Neural cell (in vitro differentiated cells): ENCODE data around the gene BCL2L14. TPM values are rescaled to one million over a fixed set of nuclear protein-coding genes. Genes with fewer than 3 reads are reported as not detected.

Source experiments
- H2AFZ ChIP-seq: fragments of 200-600, 300-800 bp; sonication (generic), shearing (Covaris generic); 2 replicates; pipeline ENCODE4 v1.6.0; 2014; ENCODE audit warnings: low read depth, mild to moderate bottlenecking, antibody characterized with exemption, low read length, moderate library complexity
- H3F3A ChIP-seq: fragments of 200-600 bp; shearing (Covaris generic); 2 replicates; pipeline ENCODE4 v1.6.1; 2016; ENCODE audit warnings: mild to moderate bottlenecking, moderate library complexity, mixed read lengths, antibody characterized with exemption, low read length; ENCODE audit not compliant: insufficient read depth, poor library complexity, severe bottlenecking
- H3K27ac ChIP-seq: fragments of 200-600, 300-800 bp; sonication (generic), shearing (Covaris generic); 2 replicates; pipeline ENCODE4 v1.5.1; 2014; ENCODE audit warnings: mild to moderate bottlenecking, low read length, moderate library complexity
- H3K27me3 ChIP-seq: fragments of 300-800, 200-600 bp; sonication (generic), shearing (Covaris generic); 2 replicates; pipeline ENCODE4 v1.6.0; 2014; ENCODE audit warnings: mild to moderate bottlenecking, low read depth, low read length, moderate library complexity; ENCODE audit not compliant: insufficient read depth
- H3K36me3 ChIP-seq: fragments of 300-800, 200-600 bp; sonication (generic), shearing (Covaris generic); 2 replicates; pipeline ENCODE4 v1.5.1; 2014; ENCODE audit warnings: mild to moderate bottlenecking, antibody characterized with exemption, low read length, moderate library complexity; ENCODE audit not compliant: insufficient read depth
- H3K4me2 ChIP-seq: fragments of 300-800, 200-600 bp; sonication (generic), shearing (Covaris generic); 2 replicates; pipeline ENCODE4 v1.6.0; 2014; ENCODE audit warnings: mild to moderate bottlenecking, low read length
- H3K4me3 ChIP-seq: fragments of 300-800, 200-600 bp; sonication (generic), shearing (Covaris generic); 2 replicates; pipeline ENCODE4 v1.5.1; 2014; ENCODE audit warnings: mild to moderate bottlenecking, low read length, moderate library complexity
- H3K79me2 ChIP-seq: fragments of 200-600 bp; shearing (Covaris generic); replicated peaks from 2 replicates; pipeline ENCODE4 v1.6.0; 2014; ENCODE audit warnings: mild to moderate bottlenecking, low read length, moderate library complexity; ENCODE audit not compliant: insufficient read depth
- H3K9ac ChIP-seq: fragments of 300-800, 200-600 bp; sonication (generic), shearing (Covaris generic); 2 replicates; pipeline ENCODE4 v1.6.1; 2016; ENCODE audit warnings: mild to moderate bottlenecking, low read length, mixed read lengths
- H3K9me2 ChIP-seq: fragments of 200-600 bp; shearing (Covaris generic); 2 replicates; pipeline ENCODE4 v1.6.1; 2016; ENCODE audit warnings: mild to moderate bottlenecking, low read length, mixed read lengths; ENCODE audit not compliant: insufficient read depth
- H3K9me3 ChIP-seq: fragments of 200-600, 300-800 bp; sonication (generic), shearing (Covaris generic); 2 replicates; pipeline ENCODE4 v1.6.1; 2016; ENCODE audit warnings: mild to moderate bottlenecking, mixed run types, low read length, moderate library complexity, mixed read lengths
- H4K20me1 ChIP-seq: fragments of 200-600 bp; shearing (Covaris generic); 2 replicates; pipeline ENCODE4 v1.6.1; 2016; ENCODE audit warnings: mild to moderate bottlenecking, mixed run types; ENCODE audit not compliant: insufficient read depth
- CTCF ChIP-seq: fragments of 450-650 bp; IDR thresholded peaks from 2 replicates; pipeline ENCODE4 v1.5.1; 2014; ENCODE audit warnings: antibody characterized with exemption, mild to moderate bottlenecking, moderate library complexity; ENCODE audit not compliant: poor library complexity, severe bottlenecking
- EP300 ChIP-seq: fragments of 450-650 bp; conservative IDR thresholded peaks from 2 replicates; pipeline ENCODE4 v1.6.1; 2014; ENCODE audit warnings: antibody characterized with exemption, mild to moderate bottlenecking, moderate library complexity; ENCODE audit not compliant: poor library complexity, severe bottlenecking
- EZH2 ChIP-seq: fragments of 200-600, 300-800 bp; shearing (Covaris generic), sonication (generic); IDR thresholded peaks from 2 replicates; pipeline ENCODE4 v1.6.1; 2014; ENCODE audit warnings: antibody characterized with exemption, low read length, borderline replicate concordance, mild to moderate bottlenecking; ENCODE audit not compliant: insufficient read depth, poor library complexity, severe bottlenecking
- MXI1 ChIP-seq: fragments of 450-650 bp; conservative IDR thresholded peaks from 2 replicates; pipeline ENCODE4 v1.6.1; 2014; ENCODE audit warnings: antibody characterized with exemption, mild to moderate bottlenecking; ENCODE audit not compliant: poor library complexity, severe bottlenecking
- POLR2AphosphoS5 ChIP-seq: IDR thresholded peaks from 2 replicates; pipeline ENCODE4 v1.6.1; 2012
- RAD21 ChIP-seq: fragments of 450-650 bp; conservative IDR thresholded peaks from 2 replicates; pipeline ENCODE4 v1.6.1; 2014; ENCODE audit warnings: antibody characterized with exemption, mild to moderate bottlenecking, moderate library complexity
- REST ChIP-seq: IDR thresholded peaks from 2 replicates; pipeline ENCODE4 v1.6.1; 2012; ENCODE audit warnings: borderline replicate concordance
- SMC3 ChIP-seq: fragments of 450-650 bp; conservative IDR thresholded peaks from 2 replicates; pipeline ENCODE4 v1.6.1; 2014; ENCODE audit warnings: antibody characterized with exemption, mild to moderate bottlenecking, moderate library complexity; ENCODE audit not compliant: poor library complexity
- TAF1 ChIP-seq: IDR thresholded peaks from 2 replicates; pipeline ENCODE4 v1.6.1; 2012; ENCODE audit warnings: low read depth
- polyA plus RNA-seq: library from polyadenylated mRNA; depleted of rRNA; stranded (reverse); fragments of >200 nt; gene quantifications from 2 replicates; pipeline ENCODE4 v1.2.3, GENCODE V29; 2014

BCL2L14 gene
- polyA plus RNA-seq, 1 donor from 2014 or later, result not detected

DNA sequence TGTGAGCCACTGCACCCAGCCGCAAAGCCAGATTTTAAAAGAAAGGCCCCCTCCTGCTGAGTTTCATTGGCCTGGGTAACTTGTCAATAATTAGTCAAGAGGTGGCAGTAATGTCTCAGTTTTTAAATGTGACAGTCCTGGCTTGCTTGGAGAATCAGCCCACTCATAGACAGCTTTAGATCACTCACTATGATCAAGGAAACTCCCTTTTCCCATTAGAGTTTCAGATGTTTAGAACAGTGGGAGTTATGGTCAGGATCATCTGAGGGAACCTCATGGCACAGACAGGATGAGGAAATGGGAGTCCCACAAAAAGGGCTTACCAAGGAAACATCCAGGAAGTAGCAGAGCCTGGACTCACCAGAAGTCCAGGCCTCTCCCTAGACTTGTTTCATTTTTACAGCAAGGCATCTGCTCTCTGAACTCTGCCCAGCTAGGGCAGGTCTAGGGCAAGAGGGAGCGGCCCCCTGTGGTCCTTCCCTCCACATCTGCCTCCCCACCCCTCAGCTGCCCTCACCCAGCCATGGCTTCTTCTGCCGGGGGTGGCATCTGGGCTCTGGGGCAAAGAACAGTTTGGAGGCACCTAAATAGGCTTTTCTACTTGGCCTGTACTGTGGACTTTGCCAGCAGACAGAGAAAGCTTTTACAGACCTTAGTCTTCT is 11.2 kb downstream of the BCL2L14 start:
- Histone ChIP-seq H2AFZ (no peak overlapping the region), H3K9me2 (no peaks in the 10 kb centered on the region), H3K27ac (no peak overlapping the region), H3K79me2 (no peaks in the 10 kb centered on the region), H3K9me3 (no peaks in the 10 kb centered on the region), H3K36me3 (no peaks in the 10 kb centered on the region), H3K27me3 (no peaks in the 10 kb centered on the region), H3K9ac (no peak overlapping the region), H3K4me2 (no peak overlapping the region), H3K4me3 (no peak overlapping the region), H3F3A (no peaks in the 10 kb centered on the region), H4K20me1 (no peaks in the 10 kb centered on the region)
- TF ChIP-seq EP300 (no peak), RAD21 (no peak), REST (no peak), EZH2 (no peak), TAF1 (no peak), POLR2AphosphoS5 (no peak), MXI1 (no peak), CTCF (no peak), SMC3 (no peak)

DNA sequence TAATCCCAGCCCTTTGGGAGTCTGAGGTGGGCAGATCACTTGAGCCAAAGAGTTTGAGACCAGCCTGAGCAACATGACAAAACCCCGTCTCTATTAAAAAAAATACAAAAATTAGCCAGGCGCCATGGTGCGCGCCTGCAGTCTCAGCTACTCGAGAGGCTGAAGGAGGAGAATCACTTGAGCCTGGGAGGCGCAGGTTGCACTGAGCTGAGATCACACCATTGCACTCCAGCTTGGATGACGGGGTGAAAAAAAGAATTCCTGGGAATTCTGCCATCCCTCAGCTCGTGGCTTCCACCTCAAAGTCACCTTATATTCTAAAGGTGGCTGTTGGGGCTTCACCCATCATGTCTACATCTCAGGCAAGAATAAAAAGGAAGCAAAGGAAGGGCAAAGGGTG is 12.9 kb downstream of the BCL2L14 start:
- Histone ChIP-seq H3K27ac (no peak overlapping the region), H3K36me3 (no peaks in the 10 kb centered on the region), H3K4me2 (no peak overlapping the region), H3K9me2 (no peaks in the 10 kb centered on the region), H3K9ac (no peak overlapping the region), H3K9me3 (no peaks in the 10 kb centered on the region), H4K20me1 (no peaks in the 10 kb centered on the region), H2AFZ (no peak overlapping the region), H3F3A (no peaks in the 10 kb centered on the region), H3K27me3 (no peaks in the 10 kb centered on the region), H3K79me2 (no peaks in the 10 kb centered on the region), H3K4me3 (no peak overlapping the region)
- TF ChIP-seq POLR2AphosphoS5 (no peak), TAF1 (no peak), EP300 (no peak), EZH2 (no peak), CTCF (no peak), MXI1 (no peak), RAD21 (no peak), SMC3 (no peak), REST (no peak)
